ENCODE measurements around the gene TOR4A.
A peak's percentile ranks its signal among the peaks of the same experiment; 100 is the strongest.
"Not testable (repeated sequence)": the region's sequence is repeated elsewhere in the genome, so short reads cannot be mapped to it uniquely, and the experiment has no call there.

TOR4A gene

DNA sequence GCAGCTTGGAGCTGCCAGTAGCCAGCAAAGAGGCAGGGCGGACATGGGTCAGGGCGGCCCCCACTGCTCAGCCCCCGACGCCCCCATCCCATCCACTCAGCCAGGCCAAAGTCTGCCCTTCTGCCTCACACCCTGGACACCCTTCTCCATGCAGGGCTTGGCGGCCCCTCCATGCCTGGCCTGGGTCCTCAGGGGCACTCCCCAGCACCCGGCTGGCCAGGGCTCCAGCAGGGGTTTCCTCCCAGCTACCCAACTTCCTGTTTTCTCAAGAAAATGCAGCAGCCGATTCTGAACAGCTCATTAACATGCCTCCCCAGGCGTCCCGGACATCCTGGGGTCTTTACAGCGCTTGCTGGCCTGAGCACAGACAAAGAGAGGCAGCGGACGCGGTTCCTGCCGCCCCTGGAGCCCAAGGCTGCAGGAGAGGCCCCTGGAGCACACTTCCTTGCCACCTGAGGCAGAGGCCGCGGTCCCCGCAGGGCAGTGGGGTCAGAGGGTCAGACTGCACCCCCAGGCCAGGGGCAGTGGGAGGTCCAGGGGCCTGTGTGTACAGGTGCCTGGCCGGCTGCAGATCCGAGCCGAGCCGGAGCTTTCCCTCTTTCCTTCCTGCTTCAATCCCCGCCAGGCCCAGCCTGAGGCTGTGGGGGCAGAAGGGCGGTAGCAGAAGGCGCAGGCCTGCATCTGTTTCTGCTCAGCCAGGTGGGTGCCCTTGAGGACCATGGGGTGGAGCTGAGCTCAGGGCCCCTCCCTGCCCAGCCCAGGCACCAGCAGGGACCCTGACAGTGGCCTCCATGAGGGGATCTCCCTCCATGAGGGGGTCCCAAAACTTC is 43.2 kb downstream of the TOR4A start:
- DNase-seq (ENCODE audit: insufficient read length, low spot score) (peak; percentile 66), FAIRE-seq (peak; percentile 45)
- TF ChIP-seq TAF1 (IDR thresholded peaks at IDR 0.05; ENCODE audit: low read depth, low read length) (no peak), SPI1 (IDR thresholded peaks at IDR 0.05; ENCODE audit: low read depth, low read length) (peak; percentile 65)

DNA sequence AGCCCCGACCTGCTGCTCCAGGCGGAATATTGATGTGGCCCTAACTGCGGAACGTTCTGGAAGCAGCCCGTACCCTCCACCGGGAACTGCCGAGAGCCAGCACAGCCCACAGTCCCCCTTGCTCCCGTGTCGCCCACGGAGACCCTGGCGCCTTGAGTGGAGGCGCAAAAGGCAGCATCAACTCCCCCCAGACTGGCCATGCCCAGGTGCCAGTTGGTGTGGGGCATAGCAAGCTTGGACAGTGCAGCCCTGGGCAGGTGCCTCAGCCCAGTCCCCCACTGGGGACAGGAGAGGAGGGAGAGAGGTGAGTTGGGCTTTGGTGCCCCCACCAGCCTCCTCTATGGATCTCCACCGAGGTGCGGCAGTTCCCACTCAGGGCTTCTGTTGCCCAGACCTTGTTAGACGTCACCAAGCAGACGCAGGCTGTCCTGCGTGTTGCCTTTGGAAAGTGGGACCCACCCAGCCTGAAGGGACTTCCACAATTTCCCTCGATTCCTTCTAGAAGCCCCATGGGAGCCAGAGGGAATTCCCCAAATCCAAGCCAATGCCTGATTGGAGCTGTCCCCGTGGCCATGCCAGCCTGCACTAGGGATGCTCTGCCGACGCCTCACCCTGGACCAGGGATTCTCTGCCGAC is 44.3 kb downstream of the TOR4A start:
- TF ChIP-seq POLR2A (IDR thresholded peaks at IDR 0.05; ENCODE audit: low read depth, low read length) (no peak), POU2F2 (IDR thresholded peaks at IDR 0.05; ENCODE audit: low read depth, low read length) (no peak), POLR2AphosphoS5 (IDR thresholded peaks at IDR 0.05; ENCODE audit: low read depth, low read length) (no peak), PAX5 (IDR thresholded peaks at IDR 0.05; ENCODE audit: insufficient read depth, low read length, severe bottlenecking) (no peak), TAF1 (IDR thresholded peaks at IDR 0.05; ENCODE audit: low read depth, low read length) (no peak), SPI1 (IDR thresholded peaks at IDR 0.05; ENCODE audit: low read depth, low read length) (no peak)
- DNase-seq (ENCODE audit: insufficient read length, low spot score) (no peak), FAIRE-seq (no peak)

DNA sequence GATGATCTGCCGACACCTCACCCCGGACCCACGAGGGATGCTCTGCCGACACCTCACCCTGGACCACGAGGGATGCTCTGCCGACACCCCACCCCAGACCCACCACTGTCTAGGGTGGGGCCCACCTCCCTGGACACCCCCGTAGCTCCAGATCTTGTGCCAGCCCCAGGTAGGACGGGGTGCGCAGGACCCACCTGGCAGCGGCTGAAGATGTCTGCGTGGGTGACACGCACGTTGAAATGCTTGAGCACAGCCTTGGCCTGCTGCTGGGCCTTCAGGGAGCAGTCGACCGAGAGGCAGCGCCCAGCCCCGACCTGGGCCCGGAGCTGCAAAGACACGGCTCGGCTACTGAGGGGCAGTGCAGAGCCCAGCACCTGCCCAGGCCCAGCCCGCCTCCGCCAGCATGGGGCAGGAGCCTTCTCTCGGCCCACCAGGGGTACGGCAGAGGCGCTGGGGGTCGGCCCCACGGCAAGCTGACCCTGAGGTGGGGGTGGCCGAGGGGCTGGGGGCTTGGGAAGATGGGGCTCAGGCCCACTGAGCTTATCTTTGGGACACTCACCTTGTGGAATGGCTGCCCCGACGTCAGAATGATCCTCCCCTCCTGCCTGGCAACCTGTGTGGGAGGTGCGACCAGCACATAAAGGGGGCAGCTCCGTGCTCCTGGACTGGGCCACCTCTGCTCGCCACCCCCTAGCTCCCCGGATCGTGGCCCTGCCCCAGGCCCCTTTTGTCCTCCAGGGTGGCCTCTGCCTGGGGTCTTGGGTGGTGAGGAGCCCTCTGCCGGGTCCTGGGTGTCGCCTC is 46.2 kb downstream of the TOR4A start:
- no peak for FAIRE-seq
- TF ChIP-seq POLR2A (IDR thresholded peaks at IDR 0.05; ENCODE audit: low read depth, low read length) (no peak), POLR2AphosphoS5 (IDR thresholded peaks at IDR 0.05; ENCODE audit: low read depth, low read length) (no peak), TAF1 (IDR thresholded peaks at IDR 0.05; ENCODE audit: low read depth, low read length) (no peak), SPI1 (IDR thresholded peaks at IDR 0.05; ENCODE audit: low read depth, low read length) (no peak), POU2F2 (IDR thresholded peaks at IDR 0.05; ENCODE audit: low read depth, low read length) (no peak), PAX5 (IDR thresholded peaks at IDR 0.05; ENCODE audit: insufficient read depth, low read length, severe bottlenecking) (no peak)
- DNase-seq (ENCODE audit: insufficient read length, low spot score) = no peak

DNA sequence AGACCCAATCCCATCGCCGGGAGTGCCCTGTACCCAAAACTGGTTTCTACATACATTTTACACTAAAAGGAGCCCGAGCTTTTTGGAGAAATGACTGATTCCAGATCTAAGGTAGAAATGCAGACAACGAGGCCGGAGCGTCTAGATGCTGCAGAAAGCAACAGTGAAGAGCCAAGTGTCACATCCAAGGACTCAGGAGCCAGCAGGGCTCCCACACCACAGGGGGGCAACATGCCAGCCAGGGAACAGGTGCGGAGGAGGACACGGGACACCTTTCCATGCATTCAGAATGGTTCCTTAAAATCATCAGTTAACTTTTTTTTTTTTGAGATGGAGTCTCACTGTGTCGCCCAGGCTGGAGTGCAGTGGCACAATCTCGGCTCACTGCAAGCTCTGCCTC is 47.6 kb downstream of the TOR4A start:
- DNase-seq (ENCODE audit: insufficient read length, low spot score) (no peak), FAIRE-seq (no peak)
- TF ChIP-seq POU2F2 (IDR thresholded peaks at IDR 0.05; ENCODE audit: low read depth, low read length) (no peak), POLR2A (IDR thresholded peaks at IDR 0.05; ENCODE audit: low read depth, low read length) (no peak), POLR2AphosphoS5 (IDR thresholded peaks at IDR 0.05; ENCODE audit: low read depth, low read length) (no peak), TAF1 (IDR thresholded peaks at IDR 0.05; ENCODE audit: low read depth, low read length) (no peak), SPI1 (IDR thresholded peaks at IDR 0.05; ENCODE audit: low read depth, low read length) (no peak)

DNA sequence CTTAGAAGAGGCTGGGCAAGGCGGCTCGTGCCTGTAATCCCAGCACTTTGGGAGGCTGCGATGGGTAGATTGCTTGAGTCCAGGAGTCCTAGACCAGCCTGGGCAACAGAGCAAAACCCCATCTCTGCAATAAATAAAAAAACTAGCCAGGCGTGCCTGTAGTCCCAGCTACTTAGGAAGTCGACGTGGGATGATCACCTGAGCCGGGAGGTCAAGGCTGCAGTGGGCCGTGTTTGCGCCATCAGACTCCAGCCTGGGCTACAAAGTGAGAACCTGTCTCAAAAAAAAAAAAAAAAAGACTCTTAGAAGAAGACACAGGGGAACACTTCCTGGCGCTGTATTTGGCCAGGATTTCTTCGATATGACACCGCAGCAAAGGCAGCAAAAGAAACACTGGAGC is 48.3 kb downstream of the TOR4A start:
- TF ChIP-seq POLR2AphosphoS5 (IDR thresholded peaks at IDR 0.05; ENCODE audit: low read depth, low read length) (no peak), SPI1 (IDR thresholded peaks at IDR 0.05; ENCODE audit: low read depth, low read length) (no peak), TAF1 (IDR thresholded peaks at IDR 0.05; ENCODE audit: low read depth, low read length) (no peak), POU2F2 (IDR thresholded peaks at IDR 0.05; ENCODE audit: low read depth, low read length) (no peak), PAX5 (IDR thresholded peaks at IDR 0.05; ENCODE audit: insufficient read depth, low read length, severe bottlenecking) (no peak), POLR2A (IDR thresholded peaks at IDR 0.05; ENCODE audit: low read depth, low read length) (no peak)
- DNase-seq (ENCODE audit: insufficient read length, low spot score) (no peak), FAIRE-seq (no peak)

DNA sequence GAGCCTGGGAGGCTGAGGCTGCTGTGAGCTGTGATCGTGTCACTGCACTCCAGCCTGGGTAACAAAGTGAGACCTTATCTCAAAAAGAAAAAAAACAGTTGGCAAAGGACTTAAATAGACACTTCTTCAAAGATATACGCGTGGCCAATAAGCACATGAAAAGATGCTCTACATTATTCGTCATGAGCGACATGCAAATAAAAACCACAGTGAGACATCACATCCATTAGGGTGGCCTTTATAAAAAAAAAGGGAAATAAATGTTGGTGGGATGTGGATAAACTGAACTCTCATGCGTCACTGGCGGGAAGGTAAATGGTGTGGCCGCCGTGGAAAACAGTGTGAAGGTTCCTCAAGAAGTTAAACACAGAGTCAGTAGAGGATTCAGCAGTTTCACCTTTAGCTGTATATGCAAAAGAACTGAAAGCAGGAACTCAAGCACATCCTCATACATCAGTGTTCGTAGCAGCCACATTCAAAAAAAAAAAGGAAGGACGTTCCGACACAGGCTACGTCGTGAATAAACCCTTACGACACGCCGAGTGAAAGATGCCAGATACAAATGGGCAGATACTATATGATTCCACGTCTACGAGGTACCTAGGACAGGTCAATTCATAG is 49.0 kb downstream of the TOR4A start:
- FAIRE-seq (no peak), DNase-seq (ENCODE audit: insufficient read length, low spot score) (peak; percentile 16)
- TF ChIP-seq POU2F2 (IDR thresholded peaks at IDR 0.05; ENCODE audit: low read depth, low read length) (peak; percentile 66; the same call in 1 of the 2 replicates), PAX5 (IDR thresholded peaks at IDR 0.05; ENCODE audit: insufficient read depth, low read length, severe bottlenecking) (no peak), POLR2AphosphoS5 (IDR thresholded peaks at IDR 0.05; ENCODE audit: low read depth, low read length) (no peak), SPI1 (IDR thresholded peaks at IDR 0.05; ENCODE audit: low read depth, low read length) (0 out of 2 replicates have a peak, but pooled peaks have one; percentile 39)

DNA sequence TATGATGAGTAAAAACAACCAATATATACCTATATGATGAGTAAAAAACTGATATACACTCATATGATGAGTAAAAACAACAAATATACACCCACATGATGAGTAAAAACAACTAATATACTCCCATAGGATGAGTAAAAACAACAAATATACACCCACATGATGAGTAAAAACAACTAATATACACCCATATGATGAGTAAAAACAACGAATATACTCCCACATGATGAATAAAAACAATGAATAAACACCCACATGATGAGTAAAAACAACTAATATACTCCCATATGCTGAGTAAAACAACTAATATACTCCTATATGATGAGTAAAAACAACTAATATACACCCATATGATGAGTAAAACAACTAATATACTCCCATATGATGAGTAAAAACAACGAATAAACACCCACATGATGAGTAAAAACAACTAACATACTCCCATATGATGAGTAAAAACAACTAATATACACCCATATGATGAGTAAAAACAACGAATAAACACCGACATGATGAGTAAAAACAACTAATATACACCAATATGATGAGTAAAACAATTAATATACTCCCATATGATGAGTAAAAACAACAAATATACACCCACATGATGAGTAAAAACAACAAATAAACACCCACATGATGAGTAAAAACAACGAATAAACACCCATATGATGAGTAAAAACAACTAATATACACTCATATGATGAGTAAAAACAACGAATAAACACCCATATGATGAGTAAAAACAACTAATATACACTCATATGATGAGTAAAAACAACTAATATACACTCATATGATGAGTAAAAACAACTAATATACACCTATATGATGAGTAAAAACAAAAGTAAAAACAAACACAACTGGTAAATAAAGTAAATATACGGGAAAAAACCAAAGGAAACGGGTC is 50.4 kb downstream of the TOR4A start:
- FAIRE-seq = peak; percentile 93
- DNase-seq (ENCODE audit: insufficient read length, low spot score) = not testable (repeated sequence)

DNA sequence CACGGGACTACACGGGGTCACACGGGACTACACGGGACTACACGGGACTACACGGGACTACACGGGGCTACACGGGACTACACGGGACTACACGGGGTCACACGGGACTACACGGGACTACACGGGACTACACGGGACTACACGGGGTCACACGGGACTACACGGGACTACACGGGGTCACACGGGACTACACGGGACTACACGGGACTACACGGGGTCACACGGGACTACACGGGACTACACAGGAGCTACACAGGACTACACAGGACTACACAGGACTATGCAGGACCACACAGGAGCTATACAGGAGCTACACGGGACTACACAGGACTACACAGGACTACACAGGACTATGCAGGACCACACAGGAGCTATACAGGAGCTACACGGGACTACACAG is 52.1 kb downstream of the TOR4A start:
- FAIRE-seq; DNase-seq (ENCODE audit: insufficient read length, low spot score): not testable (repeated sequence)

DNA sequence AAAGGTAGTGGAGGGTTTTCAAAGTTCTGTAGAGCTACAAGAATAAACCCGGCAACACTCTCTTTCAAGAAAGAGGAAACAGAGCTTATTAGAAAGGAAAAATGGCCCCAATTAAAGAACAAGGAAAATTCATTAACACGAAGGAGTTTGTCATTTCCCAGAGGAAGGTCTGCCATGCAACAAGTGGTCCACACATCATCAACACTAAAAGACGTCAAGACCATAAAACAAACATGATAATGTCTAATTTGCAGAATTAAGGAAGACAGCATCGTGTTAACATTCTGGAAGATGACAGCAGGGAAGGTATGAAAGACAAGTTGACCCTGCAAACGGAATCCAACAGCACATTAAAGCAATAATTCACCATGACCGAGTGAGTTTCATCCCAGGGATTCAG is 53.2 kb downstream of the TOR4A start:
- DNase-seq (ENCODE audit: insufficient read length, low spot score) (no peak), FAIRE-seq (no peak)
- TF ChIP-seq SPI1 (IDR thresholded peaks at IDR 0.05; ENCODE audit: low read depth, low read length) = no peak
- no peak for TF ChIP-seq POU2F2 (IDR thresholded peaks at IDR 0.05; ENCODE audit: low read depth, low read length)
- no peak for TF ChIP-seq POLR2A (IDR thresholded peaks at IDR 0.05; ENCODE audit: low read depth, low read length)
- TF ChIP-seq TAF1 (IDR thresholded peaks at IDR 0.05; ENCODE audit: low read depth, low read length) = no peak
- TF ChIP-seq POLR2AphosphoS5 (IDR thresholded peaks at IDR 0.05; ENCODE audit: low read depth, low read length) = no peak
- no peak for TF ChIP-seq PAX5 (IDR thresholded peaks at IDR 0.05; ENCODE audit: insufficient read depth, low read length, severe bottlenecking)

Measured in GM12891 (cell line).